ENCODE data around the gene TTC8. TPM values are rescaled to one million over a fixed set of nuclear protein-coding genes. Genes with fewer than 3 reads are reported as not detected.

The TTC8 gene
- total and polyA plus RNA-seq, 7 donors = 1.6 to 4.7 (median 3.0) TPM

GRCh38 chr14:88821378-88821777 is 3.1 kb upstream of the TTC8 start:
- WGBS, 3 donors = 72 to 89% (median 79%) methylated on average over 2 of the region's 2 CpGs

GRCh38 chr14:88821888-88822287 is 2.6 kb upstream of the TTC8 start:
- no peak overlapping the region for H3K27ac ChIP-seq
- TF ChIP-seq CTCF (IDR thresholded peaks at IDR 0.05) = no peak
- no peaks in the 10 kb centered on the region for H3K36me3 ChIP-seq (ENCODE audit: insufficient read depth in 1 of 2, low read depth in 1 of 2)
- ATAC-seq (no peak), DNase-seq (no peak)
- H3K9me3 ChIP-seq = no peaks in the 10 kb centered on the region
- no peaks in the 10 kb centered on the region for H3K27me3 ChIP-seq (ENCODE audit: insufficient read depth in 3 of 3, low read length in 2 of 3)
- H3K4me1 ChIP-seq = no peaks in the 10 kb centered on the region
- WGBS, 3 donors = 82 to 85% (median 83%) methylated on average over 2 of the region's 2 CpGs
- no peak overlapping the region for H3K4me3 ChIP-seq
- intact Hi-C loops (cut with DNase I) = no loop called here

More at GRCh38 chr14:88821378-88821777, 3.1 kb upstream of the TTC8 start:
- intact Hi-C loops (cut with DNase I) = no loop called here
- Histone ChIP-seq H3K36me3 (ENCODE audit: insufficient read depth in 1 of 2, low read depth in 1 of 2) (no peaks in the 10 kb centered on the region), H3K9me3 (no peaks in the 10 kb centered on the region), H3K27ac (no peak overlapping the region), H3K4me3 (no peak overlapping the region), H3K27me3 (ENCODE audit: insufficient read depth in 3 of 3, low read length in 2 of 3) (no peaks in the 10 kb centered on the region), H3K4me1 (no peaks in the 10 kb centered on the region)
- ATAC-seq (no peak), DNase-seq (no peak)
- no peak for TF ChIP-seq CTCF (IDR thresholded peaks at IDR 0.05)

- H3K27me3 ChIP-seq (ENCODE audit: insufficient read depth in 3 of 3, low read length in 2 of 3) = no peaks in the 10 kb centered on the region
- no peaks in the 10 kb centered on the region for H3K9me3 ChIP-seq
- DNase-seq (no peak), ATAC-seq (no peak)
- H3K4me3 ChIP-seq = peak overlapping the region; percentile 70
- H3K36me3 ChIP-seq (ENCODE audit: insufficient read depth in 1 of 2, low read depth in 1 of 2) = no peaks in the 10 kb centered on the region
- TF ChIP-seq CTCF (IDR thresholded peaks at IDR 0.05) = no peak
- WGBS, 3 donors = 9 to 10% (median 9%) methylated on average over 9 of the region's 9 CpGs
- H3K27ac ChIP-seq = peak overlapping the region; percentile 83
- H3K4me1 ChIP-seq = no peaks in the 10 kb centered on the region
- intact Hi-C loops (cut with DNase I) = no loop called here
These were observed 510 bp upstream of the TTC8 start for GRCh38 chr14:88823968-88824313.

GRCh38 chr14:88825078-88825458 is 617 bp downstream of the TTC8 start:
- intact Hi-C loops (cut with DNase I) = no loop called here
- DNase-seq (no peak), ATAC-seq (no peak)
- no peaks in the 10 kb centered on the region for H3K9me3 ChIP-seq
- H3K36me3 ChIP-seq (ENCODE audit: insufficient read depth in 1 of 2, low read depth in 1 of 2) = no peaks in the 10 kb centered on the region
- WGBS, 3 donors = 3 to 5% (median 4%) methylated on average over 5 of the region's 5 CpGs
- H3K27ac ChIP-seq = peak overlapping the region; percentile 83
- peak overlapping the region; percentile 70 for H3K4me3 ChIP-seq
- TF ChIP-seq CTCF (IDR thresholded peaks at IDR 0.05) = no peak
- no peaks in the 10 kb centered on the region for H3K4me1 ChIP-seq
- H3K27me3 ChIP-seq (ENCODE audit: insufficient read depth in 3 of 3, low read length in 2 of 3) = no peaks in the 10 kb centered on the region

GRCh38 chr14:88825503-88825902 is 1.1 kb downstream of the TTC8 start:
- intact Hi-C loops (cut with DNase I) = no loop called here
- no peaks in the 10 kb centered on the region for H3K9me3 ChIP-seq
- ATAC-seq (no peak), DNase-seq (no peak)
- H3K4me1 ChIP-seq = no peaks in the 10 kb centered on the region
- H3K4me3 ChIP-seq = peak overlapping the region; percentile 70
- TF ChIP-seq CTCF (IDR thresholded peaks at IDR 0.05) = no peak
- H3K27me3 ChIP-seq (ENCODE audit: insufficient read depth in 3 of 3, low read length in 2 of 3) = no peaks in the 10 kb centered on the region
- no peaks in the 10 kb centered on the region for H3K36me3 ChIP-seq (ENCODE audit: insufficient read depth in 1 of 2, low read depth in 1 of 2)
- 94 to 96% (median 95%) methylated on average over 9 of the region's 9 CpGs for WGBS, 3 donors
- no peak overlapping the region for H3K27ac ChIP-seq
